Measurements from ENCODE around the gene KCNQ1.

KCNQ1 gene

GRCh38 chr11:2677127-2677526 is 232.3 kb downstream of the KCNQ1 start:
- no peak for DNase-seq (ENCODE audit: extremely low read depth, low read depth)
- no peak for TF ChIP-seq CTCF (IDR thresholded peaks at IDR 0.05; ENCODE audit: low read depth, low read length)

- no peak for TF ChIP-seq CTCF (IDR thresholded peaks at IDR 0.05; ENCODE audit: low read depth, low read length)
- no peak for DNase-seq (ENCODE audit: extremely low read depth, low read depth)
These were observed 233.6 kb downstream of the KCNQ1 start for GRCh38 chr11:2678396-2678795.

- DNase-seq (ENCODE audit: extremely low read depth, low read depth) = no peak
- TF ChIP-seq CTCF (IDR thresholded peaks at IDR 0.05; ENCODE audit: low read depth, low read length) = no peak
These were observed 234.3 kb downstream of the KCNQ1 start for GRCh38 chr11:2679011-2679676.

GRCh38 chr11:2681408-2682145 is 236.8 kb downstream of the KCNQ1 start:
- no peak for TF ChIP-seq CTCF (IDR thresholded peaks at IDR 0.05; ENCODE audit: low read depth, low read length)
- DNase-seq (ENCODE audit: extremely low read depth, low read depth) = no peak

- no peak for DNase-seq (ENCODE audit: extremely low read depth, low read depth)
- no peak for TF ChIP-seq CTCF (IDR thresholded peaks at IDR 0.05; ENCODE audit: low read depth, low read length)
These were observed 239.0 kb downstream of the KCNQ1 start for GRCh38 chr11:2683806-2684205.

- TF ChIP-seq CTCF (IDR thresholded peaks at IDR 0.05; ENCODE audit: low read depth, low read length) = no peak
- DNase-seq (ENCODE audit: extremely low read depth, low read depth) = no peak
These were observed 239.8 kb downstream of the KCNQ1 start for GRCh38 chr11:2684581-2684980.

- no peak for TF ChIP-seq CTCF (IDR thresholded peaks at IDR 0.05; ENCODE audit: low read depth, low read length)
- no peak for DNase-seq (ENCODE audit: extremely low read depth, low read depth)
These were observed 240.2 kb downstream of the KCNQ1 start for GRCh38 chr11:2685051-2685450.
